Calu3 (cell line): ENCODE results near the gene AMOTL1. TPM values are rescaled to one million over a fixed set of nuclear protein-coding genes. Genes with fewer than 3 reads are reported as not detected.

ENCODE experiments used
- BruUV-seq: library from RNA; stranded (reverse); fragments of 400-500 nt; replicated peaks from 2 replicates; lab custom pipeline; 2021; lab: Mats Ljungman, UMichigan
- CTCF ChIA-PET: fragments of 300-600 bp; sonication (Branson Sonifier 250); formaldehyde crosslinking; loops from one replicate; lab custom pipeline; 2022; ENCODE audit warnings: antibody characterized with exemption; lab: Charles Lee
- DNase-seq: peaks from one replicate; pipeline ENCODE4 v3.0.0; 2022
- H3K27ac Mint-ChIP-seq: one replicate; pipeline ENCODE4 v1.8.0; 2022; ENCODE audit warnings: mixed read lengths; ENCODE audit not compliant: unreplicated experiment
- H3K27me3 Mint-ChIP-seq: one replicate; pipeline ENCODE4 v1.8.0; 2022; ENCODE audit warnings: mixed read lengths; ENCODE audit not compliant: unreplicated experiment
- H3K36me3 Mint-ChIP-seq: one replicate; pipeline ENCODE4 v1.8.0; 2022; ENCODE audit warnings: mild to moderate bottlenecking, moderate library complexity, mixed read lengths; ENCODE audit not compliant: insufficient read depth, unreplicated experiment
- H3K4me1 Mint-ChIP-seq: one replicate; pipeline ENCODE4 v1.8.0; 2022; ENCODE audit warnings: mild to moderate bottlenecking, low read depth, mixed read lengths; ENCODE audit not compliant: unreplicated experiment
- H3K4me3 Mint-ChIP-seq: one replicate; pipeline ENCODE4 v1.8.0; 2022; ENCODE audit warnings: mild to moderate bottlenecking, low read depth, moderate library complexity, mixed read lengths; ENCODE audit not compliant: unreplicated experiment
- H3K9me3 Mint-ChIP-seq: one replicate; pipeline ENCODE4 v1.8.0; 2022; ENCODE audit warnings: low read depth, mixed read lengths; ENCODE audit not compliant: unreplicated experiment
- CTCF ChIP-seq: fragments of 200-600 bp; IDR thresholded peaks from one replicate; pipeline ENCODE4 v1.8.0; 2022; ENCODE audit warnings: antibody characterized with exemption; ENCODE audit not compliant: unreplicated experiment
- intact Hi-C: fragments of 100-400 bp; cut with micrococcal nuclease; formaldehyde crosslinking; loops from one replicate; pipeline ENCODE4 v1.10.0; 2022; ENCODE audit not compliant: unreplicated experiment
- total RNA-seq: library from RNA; stranded (reverse); gene quantifications from 2 replicates; pipeline ENCODE4 v1.2.3, GENCODE V29; 2022

The AMOTL1 gene
- total RNA-seq, 1 experiment from 2014 or later: 24.2 TPM

GRCh38 chr11:94858012-94858705 is 90.0 kb downstream of the AMOTL1 start:
- Mint-ChIP-seq H3K27me3 (no peaks in the 10 kb centered on the region), H3K9me3 (no peaks in the 10 kb centered on the region), H3K36me3 (no peaks in the 10 kb centered on the region), H3K4me1 (no peaks in the 10 kb centered on the region), H3K4me3 (no peak overlapping the region), H3K27ac (no peak overlapping the region)
- no peak for DNase-seq
- CTCF ChIA-PET: no interaction called here
- TF ChIP-seq CTCF: no peak
- BruUV-seq: no TSS peak
- intact Hi-C loops: no loop called here

GRCh38 chr11:94860333-94860732 is 92.2 kb downstream of the AMOTL1 start:
- intact Hi-C loops: no loop called here
- Mint-ChIP-seq H3K27me3 (no peaks in the 10 kb centered on the region), H3K36me3 (no peaks in the 10 kb centered on the region), H3K4me3 (no peak overlapping the region), H3K27ac (no peak overlapping the region), H3K9me3 (no peaks in the 10 kb centered on the region), H3K4me1 (no peaks in the 10 kb centered on the region)
- no peak for DNase-seq
- CTCF ChIA-PET: no interaction called here
- no TSS peak for BruUV-seq
- TF ChIP-seq CTCF: no peak

GRCh38 chr11:94861306-94861845 is 93.2 kb downstream of the AMOTL1 start:
- no TSS peak for BruUV-seq
- Mint-ChIP-seq H3K36me3 (no peaks in the 10 kb centered on the region), H3K9me3 (no peaks in the 10 kb centered on the region), H3K27me3 (no peaks in the 10 kb centered on the region), H3K27ac (no peak overlapping the region), H3K4me1 (no peaks in the 10 kb centered on the region), H3K4me3 (no peak overlapping the region)
- intact Hi-C loops: no loop called here
- CTCF ChIA-PET: no interaction called here
- TF ChIP-seq CTCF: no peak
- DNase-seq: no peak

- intact Hi-C loops: no loop called here
- Mint-ChIP-seq H3K4me1 (no peaks in the 10 kb centered on the region), H3K27ac (no peak overlapping the region), H3K9me3 (no peaks in the 10 kb centered on the region), H3K27me3 (no peaks in the 10 kb centered on the region), H3K36me3 (no peaks in the 10 kb centered on the region), H3K4me3 (no peak overlapping the region)
- no TSS peak for BruUV-seq
- no peak for TF ChIP-seq CTCF
- DNase-seq: no peak
- CTCF ChIA-PET: no interaction called here
Measured at GRCh38 chr11:94862926-94863880, 95.0 kb downstream of the AMOTL1 start.
